ENCODE results near the gene ZNF521. TPM values are rescaled to one million over a fixed set of nuclear protein-coding genes. Genes with fewer than 3 reads are reported as not detected.

ZNF521 gene
- polyA plus RNA-seq, 1 donor = 9.3 TPM

GRCh38 chr18:25251068-25251467, 100.9 kb downstream of the ZNF521 start:
- Histone ChIP-seq H3K27me3 (ENCODE audit: control insufficient read depth, insufficient read depth, low read length) (no peaks in the 10 kb centered on the region), H3K4me1 (ENCODE audit: control insufficient read depth, insufficient read depth, low read length) (no peaks in the 10 kb centered on the region), H3K36me3 (ENCODE audit: control insufficient read depth, insufficient read depth, low read length) (no peaks in the 10 kb centered on the region), H3K9me3 (ENCODE audit: control insufficient read depth, low read depth, low read length) (no peaks in the 10 kb centered on the region), H3K4me3 (ENCODE audit: low read length) (no peak overlapping the region), H3K27ac (ENCODE audit: low read length) (no peak overlapping the region)
- no peak for DNase-seq
- 75% methylated on average over 1 of the region's 4 CpGs for WGBS (ENCODE audit: insufficient coverage, low lambda C conversion rate)

GRCh38 chr18:25250474-25250851, 101.5 kb downstream of the ZNF521 start:
- no peak overlapping the region for H3K4me3 ChIP-seq (ENCODE audit: low read length)
- no peaks in the 10 kb centered on the region for H3K9me3 ChIP-seq (ENCODE audit: control insufficient read depth, low read depth, low read length)
- no peak for DNase-seq
- H3K4me1 ChIP-seq (ENCODE audit: control insufficient read depth, insufficient read depth, low read length) = no peaks in the 10 kb centered on the region
- H3K27me3 ChIP-seq (ENCODE audit: control insufficient read depth, insufficient read depth, low read length) = no peaks in the 10 kb centered on the region
- no peak overlapping the region for H3K27ac ChIP-seq (ENCODE audit: low read length)
- H3K36me3 ChIP-seq (ENCODE audit: control insufficient read depth, insufficient read depth, low read length) = no peaks in the 10 kb centered on the region
- WGBS (ENCODE audit: insufficient coverage, low lambda C conversion rate) = 83% methylated on average over 3 of the region's 3 CpGs

- H3K9me3 ChIP-seq (ENCODE audit: control insufficient read depth, low read depth, low read length) = no peaks in the 10 kb centered on the region
- 83% methylated on average over 1 of the region's 2 CpGs for WGBS (ENCODE audit: insufficient coverage, low lambda C conversion rate)
- no peak overlapping the region for H3K4me3 ChIP-seq (ENCODE audit: low read length)
Measured at GRCh38 chr18:25248755-25249154, 103.2 kb downstream of the ZNF521 start.

GRCh38 chr18:25247725-25248124, 104.2 kb downstream of the ZNF521 start:
- H3K9me3 ChIP-seq (ENCODE audit: control insufficient read depth, low read depth, low read length) = no peaks in the 10 kb centered on the region
- H3K27ac ChIP-seq (ENCODE audit: low read length) = no peak overlapping the region
- no peaks in the 10 kb centered on the region for H3K4me1 ChIP-seq (ENCODE audit: control insufficient read depth, insufficient read depth, low read length)
- no peaks in the 10 kb centered on the region for H3K36me3 ChIP-seq (ENCODE audit: control insufficient read depth, insufficient read depth, low read length)
- H3K27me3 ChIP-seq (ENCODE audit: control insufficient read depth, insufficient read depth, low read length) = no peaks in the 10 kb centered on the region
- no peak overlapping the region for H3K4me3 ChIP-seq (ENCODE audit: low read length)
- DNase-seq = no peak

More at GRCh38 chr18:25248755-25249154, 103.2 kb downstream of the ZNF521 start:
- Histone ChIP-seq H3K4me1 (ENCODE audit: control insufficient read depth, insufficient read depth, low read length) (no peaks in the 10 kb centered on the region), H3K27me3 (ENCODE audit: control insufficient read depth, insufficient read depth, low read length) (no peaks in the 10 kb centered on the region), H3K27ac (ENCODE audit: low read length) (no peak overlapping the region), H3K36me3 (ENCODE audit: control insufficient read depth, insufficient read depth, low read length) (no peaks in the 10 kb centered on the region)
- no peak for DNase-seq

GRCh38 chr18:25244924-25245698, 106.9 kb downstream of the ZNF521 start:
- no peak overlapping the region for H3K27ac ChIP-seq (ENCODE audit: low read length)
- WGBS (ENCODE audit: insufficient coverage, low lambda C conversion rate) = 100% methylated on average over 1 of the region's 4 CpGs

GRCh38 chr18:25244170-25244569, 107.8 kb downstream of the ZNF521 start:
- H3K27me3 ChIP-seq (ENCODE audit: control insufficient read depth, insufficient read depth, low read length) = no peaks in the 10 kb centered on the region
- no peak for DNase-seq
- no peak overlapping the region for H3K27ac ChIP-seq (ENCODE audit: low read length)
- H3K4me1 ChIP-seq (ENCODE audit: control insufficient read depth, insufficient read depth, low read length) = peaks cover 7% of the 10 kb centered on the region
- no peak overlapping the region for H3K4me3 ChIP-seq (ENCODE audit: low read length)
- no peaks in the 10 kb centered on the region for H3K36me3 ChIP-seq (ENCODE audit: control insufficient read depth, insufficient read depth, low read length)
- no peaks in the 10 kb centered on the region for H3K9me3 ChIP-seq (ENCODE audit: control insufficient read depth, low read depth, low read length)

More at GRCh38 chr18:25244924-25245698, 106.9 kb downstream of the ZNF521 start:
- Histone ChIP-seq H3K36me3 (ENCODE audit: control insufficient read depth, insufficient read depth, low read length) (no peaks in the 10 kb centered on the region), H3K4me1 (ENCODE audit: control insufficient read depth, insufficient read depth, low read length) (peaks cover under 1% of the 10 kb centered on the region), H3K9me3 (ENCODE audit: control insufficient read depth, low read depth, low read length) (no peaks in the 10 kb centered on the region), H3K27me3 (ENCODE audit: control insufficient read depth, insufficient read depth, low read length) (no peaks in the 10 kb centered on the region), H3K4me3 (ENCODE audit: low read length) (no peak overlapping the region)
- no peak for DNase-seq

GRCh38 chr18:25243754-25244153, 108.2 kb downstream of the ZNF521 start:
- Histone ChIP-seq H3K27me3 (ENCODE audit: control insufficient read depth, insufficient read depth, low read length) (no peaks in the 10 kb centered on the region), H3K4me3 (ENCODE audit: low read length) (no peak overlapping the region), H3K9me3 (ENCODE audit: control insufficient read depth, low read depth, low read length) (no peaks in the 10 kb centered on the region), H3K36me3 (ENCODE audit: control insufficient read depth, insufficient read depth, low read length) (no peaks in the 10 kb centered on the region), H3K27ac (ENCODE audit: low read length) (no peak overlapping the region), H3K4me1 (ENCODE audit: control insufficient read depth, insufficient read depth, low read length) (peaks cover 7% of the 10 kb centered on the region)
- WGBS (ENCODE audit: insufficient coverage, low lambda C conversion rate) = no CpG with 5 or more reads among the region's 1 CpG
- no peak for DNase-seq

- 100% methylated on average over 1 of the region's 2 CpGs for WGBS (ENCODE audit: insufficient coverage, low lambda C conversion rate)
- Histone ChIP-seq H3K9me3 (ENCODE audit: control insufficient read depth, low read depth, low read length) (no peaks in the 10 kb centered on the region), H3K4me3 (ENCODE audit: low read length) (no peak overlapping the region), H3K4me1 (ENCODE audit: control insufficient read depth, insufficient read depth, low read length) (peaks cover 7% of the 10 kb centered on the region), H3K27me3 (ENCODE audit: control insufficient read depth, insufficient read depth, low read length) (no peaks in the 10 kb centered on the region), H3K27ac (ENCODE audit: low read length) (no peak overlapping the region), H3K36me3 (ENCODE audit: control insufficient read depth, insufficient read depth, low read length) (no peaks in the 10 kb centered on the region)
- no peak for DNase-seq
Measured at GRCh38 chr18:25243257-25243656, 108.7 kb downstream of the ZNF521 start.

- Histone ChIP-seq H3K4me1 (ENCODE audit: control insufficient read depth, insufficient read depth, low read length) (peaks cover 7% of the 10 kb centered on the region), H3K36me3 (ENCODE audit: control insufficient read depth, insufficient read depth, low read length) (no peaks in the 10 kb centered on the region), H3K27me3 (ENCODE audit: control insufficient read depth, insufficient read depth, low read length) (no peaks in the 10 kb centered on the region), H3K27ac (ENCODE audit: low read length) (no peak overlapping the region), H3K4me3 (ENCODE audit: low read length) (no peak overlapping the region), H3K9me3 (ENCODE audit: control insufficient read depth, low read depth, low read length) (no peaks in the 10 kb centered on the region)
- no peak for DNase-seq
- 100% methylated on average over 1 of the region's 5 CpGs for WGBS (ENCODE audit: insufficient coverage, low lambda C conversion rate)
Measured at GRCh38 chr18:25240420-25240770, 111.6 kb downstream of the ZNF521 start.

GRCh38 chr18:25239581-25240419, 112.2 kb downstream of the ZNF521 start:
- H3K9me3 ChIP-seq (ENCODE audit: control insufficient read depth, low read depth, low read length) = no peaks in the 10 kb centered on the region
- WGBS (ENCODE audit: insufficient coverage, low lambda C conversion rate) = no CpG with 5 or more reads among the region's 5 CpGs
- H3K27me3 ChIP-seq (ENCODE audit: control insufficient read depth, insufficient read depth, low read length) = no peaks in the 10 kb centered on the region
- DNase-seq = peak in 1 of 2 donors; percentile 14
- H3K4me1 ChIP-seq (ENCODE audit: control insufficient read depth, insufficient read depth, low read length) = peaks cover 7% of the 10 kb centered on the region
- no peak overlapping the region for H3K4me3 ChIP-seq (ENCODE audit: low read length)
- no peak overlapping the region for H3K27ac ChIP-seq (ENCODE audit: low read length)
- no peaks in the 10 kb centered on the region for H3K36me3 ChIP-seq (ENCODE audit: control insufficient read depth, insufficient read depth, low read length)
